Measurements from ENCODE around the gene MSL1.

Gene MSL1

GRCh38 chr17:40073454-40074174 lies 48.2 kb upstream of the MSL1 start:
- Histone ChIP-seq H3F3A (ENCODE audit: control insufficient read depth, insufficient read depth) (no peaks in the 10 kb centered on the region), H3K9me3 (ENCODE audit: control insufficient read depth, insufficient read depth, low read length) (no peaks in the 10 kb centered on the region), H3K27ac (ENCODE audit: low read depth, low read length) (no peak overlapping the region), H3K27me3 (ENCODE audit: control insufficient read depth, low read length) (no peaks in the 10 kb centered on the region), H3K4me1 (ENCODE audit: control insufficient read depth, low read length) (peaks cover 42% of the 10 kb centered on the region), H4K20me1 (ENCODE audit: control insufficient read depth, insufficient read depth, low read depth, low read length) (no peaks in the 10 kb centered on the region), H3K4me2 (ENCODE audit: low read length) (no peak overlapping the region), H3K4me3 (ENCODE audit: low read length) (no peak overlapping the region), H3K9me2 (replicated peaks; ENCODE audit: control insufficient read depth, low read length) (no peaks in the 10 kb centered on the region), H3K36me3 (ENCODE audit: control insufficient read depth, low read length) (no peaks in the 10 kb centered on the region), H3K79me2 (ENCODE audit: control insufficient read depth, low read length) (no peaks in the 10 kb centered on the region)
- TF ChIP-seq EZH2phosphoT487 (IDR thresholded peaks at IDR 0.05; ENCODE audit: borderline replicate concordance, low read length) (no peak), CTCF (IDR thresholded peaks at IDR 0.05; ENCODE audit: low read depth, low read length, poor library complexity, severe bottlenecking) (no peak)

- no peaks in the 10 kb centered on the region for H3K9me3 ChIP-seq (ENCODE audit: control insufficient read depth, insufficient read depth, low read length)
- no peak overlapping the region for H3K27ac ChIP-seq (ENCODE audit: low read depth, low read length)
- no peak for TF ChIP-seq CTCF (IDR thresholded peaks at IDR 0.05; ENCODE audit: low read depth, low read length, poor library complexity, severe bottlenecking)
- no peaks in the 10 kb centered on the region for H3K36me3 ChIP-seq (ENCODE audit: control insufficient read depth, low read length)
- H3K4me1 ChIP-seq (ENCODE audit: control insufficient read depth, low read length), result peaks cover 37% of the 10 kb centered on the region
- H3F3A ChIP-seq (ENCODE audit: control insufficient read depth, insufficient read depth), result no peaks in the 10 kb centered on the region
- H4K20me1 ChIP-seq (ENCODE audit: control insufficient read depth, insufficient read depth, low read depth, low read length), result no peaks in the 10 kb centered on the region
- no peak overlapping the region for H3K4me2 ChIP-seq (ENCODE audit: low read length)
- H3K79me2 ChIP-seq (ENCODE audit: control insufficient read depth, low read length), result no peaks in the 10 kb centered on the region
- no peak overlapping the region for H3K4me3 ChIP-seq (ENCODE audit: low read length)
- no peaks in the 10 kb centered on the region for H3K27me3 ChIP-seq (ENCODE audit: control insufficient read depth, low read length)
- no peaks in the 10 kb centered on the region for H3K9me2 ChIP-seq (replicated peaks; ENCODE audit: control insufficient read depth, low read length)
Measured at GRCh38 chr17:40074175-40074512, 47.6 kb upstream of the MSL1 start.

- Histone ChIP-seq H3K36me3 (ENCODE audit: control insufficient read depth, low read length) (no peaks in the 10 kb centered on the region), H3K9me3 (ENCODE audit: control insufficient read depth, insufficient read depth, low read length) (no peaks in the 10 kb centered on the region), H3K4me3 (ENCODE audit: low read length) (no peak overlapping the region), H3K4me2 (ENCODE audit: low read length) (peak overlapping the region; percentile 57), H3K27ac (ENCODE audit: low read depth, low read length) (no peak overlapping the region), H3K27me3 (ENCODE audit: control insufficient read depth, low read length) (no peaks in the 10 kb centered on the region), H3F3A (ENCODE audit: control insufficient read depth, insufficient read depth) (no peaks in the 10 kb centered on the region), H3K9me2 (replicated peaks; ENCODE audit: control insufficient read depth, low read length) (no peaks in the 10 kb centered on the region), H3K79me2 (ENCODE audit: control insufficient read depth, low read length) (no peaks in the 10 kb centered on the region), H4K20me1 (ENCODE audit: control insufficient read depth, insufficient read depth, low read depth, low read length) (no peaks in the 10 kb centered on the region), H3K4me1 (ENCODE audit: control insufficient read depth, low read length) (peaks cover 30% of the 10 kb centered on the region)
- TF ChIP-seq CTCF (IDR thresholded peaks at IDR 0.05; ENCODE audit: low read depth, low read length, poor library complexity, severe bottlenecking) (no peak), EZH2phosphoT487 (IDR thresholded peaks at IDR 0.05; ENCODE audit: borderline replicate concordance, low read length) (no peak)
Measured at GRCh38 chr17:40074871-40075200, 46.9 kb upstream of the MSL1 start.

Measured in DOHH2 (cell line).